Posterior cingulate gyrus (tissue), 11 donors: ENCODE measurements around the gene DAB2.

Experiments
- DNase-seq, 10 donors: peaks; one replicate each; pipeline versions ENCODE4 v3.0.0 to v3.0.0-alpha.2; 2020 to 2021; ENCODE audit warnings: mixed read lengths in 3 of 10
- intact Hi-C: fragments of 100-400 bp; cut with DNase I; formaldehyde crosslinking; loops from one replicate; pipeline ENCODE4 v1.15.1; 2023

Gene DAB2

DNA sequence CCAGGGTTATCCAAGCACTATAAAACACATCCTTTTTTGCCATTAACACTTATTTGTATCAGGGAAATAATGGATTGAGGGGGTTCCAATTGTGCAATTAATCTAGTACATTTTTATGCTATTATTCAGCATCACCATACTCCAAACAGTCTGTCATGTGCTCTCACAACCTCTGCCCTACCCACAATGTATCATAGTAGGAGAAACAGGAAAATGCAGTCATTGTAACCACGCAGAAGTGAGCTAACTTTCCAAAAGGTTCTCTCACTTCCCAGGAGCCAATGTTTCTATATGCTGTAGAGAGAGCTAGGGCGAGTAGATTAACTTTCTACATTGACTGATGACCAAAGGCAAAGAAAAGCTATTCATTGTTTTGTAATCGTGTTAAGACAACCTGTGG lies 29.8 kb downstream of the DAB2 start:
- intact Hi-C loops: no loop called here
- no peak for DNase-seq

DNA sequence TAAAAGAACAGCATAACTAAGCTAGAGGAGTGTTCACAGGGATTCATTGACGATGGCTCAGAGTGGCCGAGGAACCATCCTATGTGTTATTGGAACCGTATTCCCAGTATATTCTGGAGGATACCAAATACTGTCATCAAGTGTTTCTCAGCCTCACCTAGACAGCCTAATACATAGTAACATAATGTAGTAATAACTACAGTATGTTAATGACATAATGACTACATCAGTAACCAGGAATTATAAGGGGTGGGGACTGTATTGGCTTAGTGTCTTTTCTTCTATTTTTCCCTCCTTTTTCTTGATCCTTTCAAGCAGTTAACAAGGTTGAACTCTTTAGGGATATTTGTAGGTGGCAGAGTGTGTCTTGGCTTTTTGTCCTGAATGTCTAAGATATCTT lies 33.8 kb downstream of the DAB2 start:
- intact Hi-C loops: no loop called here
- no peak for DNase-seq

DNA sequence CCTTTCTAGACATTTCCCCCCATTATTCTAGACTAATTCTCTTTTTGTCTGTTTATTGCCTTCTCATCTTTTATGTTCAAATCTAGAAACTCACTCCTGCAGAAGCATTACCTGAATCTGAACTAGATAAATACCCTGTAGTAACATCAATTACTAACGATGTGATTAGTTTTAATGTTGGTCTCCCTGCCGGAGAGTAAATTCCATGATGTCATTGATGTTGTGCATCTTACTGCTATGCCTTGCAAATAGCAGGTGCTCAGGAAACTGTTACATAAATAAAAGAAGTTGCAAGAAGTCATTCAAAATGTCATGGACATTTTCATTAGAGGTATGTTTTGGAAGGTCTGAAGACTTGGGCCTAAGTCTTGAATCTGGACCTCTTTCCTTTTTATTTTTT lies 37.5 kb downstream of the DAB2 start:
- intact Hi-C loops: no loop called here
- no peak for DNase-seq

DNA sequence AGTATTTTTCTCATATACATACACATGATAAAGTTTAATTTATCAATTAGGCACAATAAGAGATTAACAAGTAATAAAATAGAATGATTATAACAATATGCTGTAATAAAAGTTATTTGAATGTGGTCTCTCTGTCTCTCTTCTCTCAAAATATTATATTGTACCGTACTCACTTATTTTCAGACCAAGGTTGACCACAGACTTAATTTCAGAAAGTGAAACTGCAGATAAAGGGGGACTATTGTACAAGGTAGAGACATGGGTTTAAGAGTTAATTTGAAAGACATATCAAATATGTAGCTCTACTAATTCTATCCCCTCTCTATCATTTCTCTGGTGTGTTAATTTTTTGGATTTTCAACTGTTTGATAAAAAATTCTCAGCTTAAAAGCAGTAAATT lies 40.5 kb downstream of the DAB2 start:
- no peak for DNase-seq
- intact Hi-C loops: no loop called here

DNA sequence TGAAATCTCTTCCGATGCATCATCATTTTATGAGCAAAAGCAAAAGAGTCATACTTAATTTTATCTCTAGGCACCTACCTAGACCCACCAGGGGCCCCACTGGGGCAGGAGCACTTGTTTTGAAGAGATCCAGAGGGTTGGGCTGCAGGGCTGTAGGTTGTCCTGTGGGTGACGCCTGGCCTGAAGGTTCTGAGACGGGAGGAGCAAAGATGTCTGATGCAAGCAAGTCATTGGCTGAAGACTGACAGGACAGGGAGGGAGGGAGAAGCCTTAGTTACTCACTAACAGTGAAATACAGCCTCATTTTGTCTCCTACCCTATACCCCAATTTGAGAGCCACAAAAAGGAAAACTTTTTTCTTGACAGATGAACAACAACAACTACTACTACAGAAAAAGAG lies 43.4 kb downstream of the DAB2 start:
- intact Hi-C loops: no loop called here
- no peak for DNase-seq

DNA sequence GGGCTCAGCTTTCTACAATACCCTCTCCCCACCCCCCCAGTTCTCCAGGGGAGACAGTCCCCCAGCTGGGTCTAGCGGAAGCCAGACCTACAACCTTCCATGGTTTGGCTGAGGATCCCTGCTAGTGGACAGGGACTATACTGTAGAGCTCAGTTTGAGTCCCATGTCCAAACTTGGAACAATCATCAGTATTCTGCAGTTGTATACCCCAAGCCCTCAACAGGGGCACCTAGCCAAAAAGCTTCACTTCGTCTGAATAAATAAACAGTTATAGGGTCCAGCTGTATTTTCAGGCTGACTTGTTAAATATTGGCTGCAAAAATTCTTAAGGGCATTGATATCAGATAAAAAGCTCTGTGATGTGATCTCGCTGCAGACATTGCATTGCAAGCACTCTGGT lies 45.1 kb downstream of the DAB2 start:
- DNase-seq: no peak

DNA sequence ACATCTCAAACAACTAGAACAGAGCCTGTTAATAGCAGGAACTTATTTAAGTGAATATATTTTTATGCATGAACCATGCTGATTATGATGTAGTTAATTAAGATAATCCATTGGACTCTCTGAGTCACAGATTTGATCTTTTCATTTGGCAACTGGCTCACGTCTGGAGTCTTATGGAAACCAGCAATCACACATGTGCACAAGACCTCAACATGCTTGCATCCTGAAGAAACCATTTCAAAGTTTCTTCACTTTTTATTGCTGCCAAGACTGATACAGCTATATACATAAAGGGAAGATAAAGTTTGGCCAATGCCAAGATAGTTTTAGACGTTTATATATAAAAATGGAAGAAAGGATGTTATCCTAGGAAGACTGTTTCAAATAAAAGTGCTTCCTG lies 47.2 kb downstream of the DAB2 start:
- intact Hi-C loops: no loop called here

More for the DNA sequence above, 45.1 kb downstream of the DAB2 start:
- intact Hi-C loops: no loop called here

DNA sequence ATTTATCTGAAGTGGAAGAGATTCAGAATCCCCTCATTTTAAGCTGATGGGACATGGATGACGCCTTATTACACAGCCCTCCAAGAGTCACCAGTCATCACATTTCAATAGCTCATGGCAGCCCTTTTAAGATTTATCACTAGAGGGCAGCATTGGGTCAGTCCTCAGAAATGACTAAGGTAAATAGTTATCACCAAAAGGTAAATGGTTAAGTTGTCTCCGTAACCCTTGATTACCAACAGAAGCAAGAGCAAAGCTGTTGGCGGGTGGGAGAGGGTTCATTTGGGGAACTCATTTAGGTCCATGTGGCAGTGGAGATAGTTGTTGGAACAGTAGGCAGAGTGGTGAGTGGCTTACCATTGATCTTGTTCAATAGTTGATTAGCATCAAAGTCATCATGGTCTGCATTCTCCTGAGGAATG lies 48.5 kb downstream of the DAB2 start:
- intact Hi-C loops: loop anchor here (1.0 kb wide), 1 partner anchor 171 kb away; no protein-coding TSS in a partner anchor
- no peak for DNase-seq

More for the DNA sequence above, 47.2 kb downstream of the DAB2 start:
- DNase-seq: no peak

DNA sequence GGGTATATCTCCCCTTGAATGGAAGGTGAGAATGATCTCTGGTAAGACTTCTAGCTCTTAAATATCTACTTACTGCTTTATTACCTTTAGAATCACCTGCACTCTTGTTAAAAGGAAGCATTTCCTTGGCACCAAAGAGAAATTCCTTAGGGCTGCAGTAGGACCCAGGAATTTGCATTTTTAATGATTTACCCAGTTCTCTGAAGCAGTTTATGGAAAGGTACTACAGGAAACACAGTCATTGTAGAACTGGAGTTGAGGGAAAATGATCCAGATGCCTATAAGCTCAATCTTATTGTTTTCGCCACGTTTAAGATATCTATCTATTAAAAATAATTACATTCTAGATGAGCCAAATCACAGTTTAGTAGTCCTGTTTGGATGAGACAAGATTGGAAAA lies 51.0 kb downstream of the DAB2 start:
- no peak for DNase-seq
- intact Hi-C loops: no loop called here

DNA sequence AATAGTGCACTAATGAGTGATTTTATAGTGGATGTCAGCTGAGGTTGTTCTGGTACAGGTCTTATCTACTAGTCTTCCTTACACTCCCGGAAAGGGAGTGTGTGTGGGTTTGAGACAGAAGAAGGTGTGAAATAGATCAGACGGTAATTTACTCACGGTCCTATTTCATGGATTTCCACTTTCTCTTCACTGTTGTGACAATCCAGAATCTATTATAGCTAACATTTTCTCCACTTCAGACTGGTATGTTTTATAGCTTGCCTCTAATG lies 53.5 kb downstream of the DAB2 start:
- intact Hi-C loops: no loop called here

DNA sequence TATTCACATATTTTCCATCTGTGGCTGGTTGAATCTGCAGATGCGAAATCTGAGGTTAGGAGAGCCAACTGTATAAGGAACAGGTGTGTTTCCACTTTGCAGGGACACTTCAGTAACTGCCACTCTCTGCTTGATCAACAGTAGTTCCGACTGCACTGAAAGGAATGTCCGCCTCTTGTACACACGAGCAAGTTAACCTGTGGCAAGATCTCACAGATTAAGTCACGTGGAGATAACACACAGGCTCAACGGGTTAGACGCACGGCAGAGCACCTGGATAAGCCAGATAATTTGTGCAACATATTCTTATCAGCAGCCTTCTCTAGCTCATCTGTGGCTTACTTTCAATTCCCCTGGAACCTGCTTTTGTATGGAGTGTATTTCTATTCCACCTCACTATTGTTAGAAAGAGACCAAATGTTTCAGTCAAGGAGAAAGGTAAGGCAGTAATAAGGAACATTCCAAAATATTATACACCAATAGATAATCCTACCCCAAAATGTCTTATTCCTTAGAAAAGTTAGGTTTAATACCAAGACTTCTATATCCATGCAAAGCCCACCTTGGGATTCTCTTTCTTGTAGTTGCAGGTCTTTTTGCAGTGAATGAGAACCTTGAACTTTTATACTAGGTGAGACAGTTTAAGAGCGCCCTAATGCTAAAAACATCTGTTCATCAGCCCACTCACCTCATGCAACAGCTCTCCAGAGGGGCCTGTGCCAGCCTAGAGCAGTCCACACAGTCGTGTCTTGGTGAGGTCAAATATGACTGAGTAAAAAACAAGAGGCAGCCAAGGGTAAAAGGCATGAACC lies 54.0 kb downstream of the DAB2 start:
- intact Hi-C loops: no loop called here
- DNase-seq: no peak

More for the DNA sequence above, 53.5 kb downstream of the DAB2 start:
- no peak for DNase-seq

DNA sequence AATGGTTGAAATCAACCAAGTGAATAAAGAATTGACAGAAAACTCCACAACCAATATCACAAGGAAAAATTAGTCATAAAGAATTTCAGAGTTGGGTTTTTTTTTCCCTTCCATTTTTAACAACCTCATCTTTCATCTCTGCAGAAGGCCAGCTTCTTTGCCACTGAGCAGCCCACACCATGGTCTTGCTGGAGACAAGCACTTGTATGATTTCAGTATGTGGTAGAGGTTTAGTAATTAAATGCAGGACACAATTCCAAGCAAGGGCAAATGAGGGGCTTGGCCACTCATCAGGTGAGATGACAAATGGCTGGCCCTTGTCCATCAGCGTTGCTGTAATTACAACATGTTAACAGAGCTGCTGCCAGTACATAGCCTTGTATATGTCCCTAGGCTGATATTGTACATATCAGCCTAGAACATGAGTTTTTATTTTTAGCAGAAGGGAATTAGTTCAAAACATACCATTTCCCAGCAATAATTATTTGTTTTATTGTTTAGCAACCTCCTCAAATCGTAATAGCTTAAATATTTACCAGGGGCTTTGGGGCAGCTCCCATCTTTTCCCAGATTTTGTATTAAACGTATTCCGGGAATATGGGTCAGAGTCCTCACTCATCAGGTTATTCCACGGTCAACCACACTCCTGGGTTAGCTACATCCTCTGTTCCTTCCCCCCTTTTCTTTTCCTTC lies 55.5 kb downstream of the DAB2 start:
- DNase-seq: no peak
- intact Hi-C loops: no loop called here

DNA sequence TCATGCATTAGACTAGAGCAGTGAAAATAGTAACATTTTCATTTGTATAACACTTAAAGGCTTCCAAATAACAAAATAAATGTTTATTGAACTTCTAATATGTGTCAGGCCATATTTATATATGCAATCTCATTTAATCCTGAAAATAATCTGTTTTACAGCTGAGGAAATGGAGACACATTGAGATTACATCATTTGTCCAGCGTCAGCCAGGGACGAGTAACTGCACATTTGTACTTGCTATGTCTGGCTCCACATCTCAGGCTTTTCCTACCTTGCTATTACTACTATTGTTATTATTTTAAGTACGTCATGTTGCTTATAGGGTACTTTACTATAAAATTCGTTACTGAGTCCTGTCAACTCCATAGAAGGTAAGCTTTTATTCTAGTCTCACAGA lies 56.7 kb downstream of the DAB2 start:
- no peak for DNase-seq
- intact Hi-C loops: no loop called here

DNA sequence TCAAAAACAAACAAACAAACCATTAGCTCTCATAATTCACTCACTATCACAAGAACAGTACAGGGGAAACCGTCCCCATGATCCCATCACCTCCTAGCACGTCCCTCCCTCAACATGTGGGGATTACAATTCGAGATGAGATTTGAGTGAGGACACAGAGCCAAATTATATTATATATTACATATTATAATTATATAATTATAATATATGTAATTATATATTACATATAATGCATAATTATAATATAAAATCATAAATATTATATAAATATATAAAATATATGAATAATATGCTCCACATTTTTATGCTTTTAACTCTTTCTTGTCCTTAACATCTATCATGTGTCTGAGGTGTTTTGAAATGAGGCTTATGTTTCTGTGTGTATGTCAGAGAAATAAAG lies 57.1 kb downstream of the DAB2 start:
- no peak for DNase-seq
- intact Hi-C loops: no loop called here

DNA sequence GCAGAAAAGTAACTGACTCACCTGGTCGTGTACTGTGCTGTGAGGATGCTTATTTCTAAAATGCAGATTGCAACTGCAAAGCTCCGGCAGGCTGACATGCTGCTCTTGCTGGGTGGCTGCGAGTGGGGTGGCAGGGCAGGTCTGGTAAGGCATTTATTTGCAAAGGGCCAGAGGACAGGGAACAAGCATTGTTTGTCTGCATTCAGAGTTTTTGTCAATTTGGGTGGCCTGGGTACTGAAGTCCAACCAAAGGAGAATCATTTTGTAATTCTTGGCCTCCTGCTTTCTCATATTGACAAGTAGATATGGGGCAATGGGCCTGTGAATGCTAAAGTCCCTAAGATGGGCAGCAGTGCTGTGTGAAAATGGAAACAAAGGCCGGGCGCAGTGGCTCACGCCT lies 60.4 kb downstream of the DAB2 start, which contains the start of gene C9:
C9 (minus strand) TSS at position 129 of the 400 bp plus-strand sequence; CDS start at position 98, 31 bp downstream.
- intact Hi-C loops: no loop called here
- no peak for DNase-seq

DNA sequence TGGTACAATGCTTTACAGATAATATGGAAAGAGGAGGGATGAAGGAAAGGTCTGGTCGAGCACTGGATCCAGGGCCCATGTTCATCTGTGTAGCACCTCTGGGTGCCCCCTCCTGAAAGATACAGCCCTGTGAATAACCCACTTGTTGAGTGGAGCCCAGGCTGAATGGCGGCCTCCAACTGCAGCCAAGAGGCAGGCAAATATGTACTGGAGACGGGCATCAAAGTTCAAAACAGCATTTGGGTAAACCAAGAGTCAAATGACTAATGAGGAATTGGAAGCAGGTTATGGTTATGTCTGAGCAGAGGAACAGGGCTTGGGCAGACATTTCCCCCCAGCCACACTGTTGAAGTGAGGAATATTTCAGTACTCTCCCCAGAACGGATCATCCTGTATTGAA lies 61.6 kb downstream of the DAB2 start:
- no peak for DNase-seq
- intact Hi-C loops: no loop called here

DNA sequence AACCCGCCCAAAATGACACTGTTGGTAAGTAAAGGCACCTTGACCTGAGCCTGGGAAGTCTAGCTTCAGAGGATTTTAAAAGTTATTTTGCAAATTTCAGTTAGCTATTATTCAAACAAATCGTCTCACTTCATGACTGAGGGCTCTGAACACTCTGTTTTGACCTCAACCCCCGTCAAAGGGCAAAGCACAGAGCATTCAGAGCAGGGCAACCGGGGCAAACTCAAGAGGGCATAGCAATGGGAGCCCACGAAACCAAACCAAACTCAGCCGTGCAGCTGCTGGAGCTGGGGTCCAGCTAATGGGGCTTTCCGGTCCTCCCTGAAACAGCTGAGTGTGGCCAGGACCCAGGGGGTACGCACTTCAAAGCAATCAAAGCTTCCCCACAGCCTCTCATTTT lies 62.1 kb downstream of the DAB2 start:
- intact Hi-C loops: no loop called here
- no peak for DNase-seq

DNA sequence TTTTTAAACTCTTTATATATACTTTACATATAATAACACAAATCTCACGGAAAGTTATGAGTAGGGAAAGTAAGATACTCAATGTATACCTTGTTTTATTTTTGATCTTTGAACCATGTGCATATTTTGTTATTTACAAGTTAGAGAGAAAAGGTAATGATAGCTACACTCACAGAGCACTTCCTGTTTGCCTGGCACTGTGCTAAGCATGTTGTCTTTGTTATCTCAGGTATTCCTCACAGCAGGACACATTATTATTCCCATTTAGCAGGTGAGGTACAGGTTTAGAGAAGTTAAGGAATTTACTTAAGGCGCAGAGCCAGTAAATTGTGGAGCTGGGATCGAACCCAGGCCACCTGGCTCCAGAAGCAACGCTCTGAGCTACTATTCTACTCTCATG lies 63.5 kb downstream of the DAB2 start:
- DNase-seq: no peak
- intact Hi-C loops: no loop called here

DNA sequence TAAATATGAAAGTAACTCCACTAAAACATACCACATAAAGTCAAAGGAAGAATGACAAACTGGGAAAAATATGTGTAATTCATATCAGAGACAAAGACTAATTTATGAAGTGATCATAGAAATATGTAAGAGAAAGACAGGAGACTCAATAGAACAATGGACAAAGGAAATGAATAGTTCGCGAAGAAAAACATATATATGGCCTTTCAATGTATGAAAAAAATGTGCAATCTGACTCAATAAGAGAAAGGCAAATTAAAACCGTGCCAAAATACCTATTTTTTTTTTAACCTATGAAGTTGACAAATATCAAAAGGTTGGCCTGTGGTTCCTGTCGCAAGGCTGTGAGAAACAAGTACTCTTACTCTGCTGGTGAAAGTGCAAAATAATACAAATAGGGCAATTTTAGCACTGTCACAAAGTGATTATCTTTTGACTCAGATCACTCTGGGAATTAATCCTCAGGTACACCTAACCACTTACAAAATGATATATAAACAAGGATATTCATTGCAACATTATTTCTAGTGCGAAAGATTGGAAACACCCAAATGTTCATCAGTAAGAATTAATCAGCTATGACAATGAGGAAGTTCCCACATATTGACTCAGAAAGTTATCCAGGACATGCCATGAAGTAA lies 64.2 kb downstream of the DAB2 start:
- intact Hi-C loops: no loop called here
- DNase-seq: no peak

DNA sequence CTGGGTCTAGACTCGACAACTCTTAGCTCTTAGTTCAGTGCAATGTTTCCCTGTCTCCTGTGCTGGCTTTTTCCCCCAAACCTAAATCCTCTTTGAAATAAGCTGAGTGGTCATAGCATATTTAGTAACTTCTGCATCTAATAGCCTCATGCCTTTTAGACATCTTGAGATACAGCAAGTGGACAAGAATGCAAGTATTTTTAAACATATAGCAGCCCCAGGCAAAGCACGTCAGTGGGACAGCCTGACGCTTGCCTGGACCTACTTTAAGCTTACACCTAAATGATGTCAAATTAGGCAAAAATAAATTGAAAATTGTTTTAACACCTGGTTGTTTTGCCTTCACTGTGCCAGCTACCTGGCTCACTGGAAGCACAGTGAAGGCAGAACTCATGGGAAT lies 68.5 kb downstream of the DAB2 start:
- intact Hi-C loops: no loop called here
- DNase-seq: no peak

DNA sequence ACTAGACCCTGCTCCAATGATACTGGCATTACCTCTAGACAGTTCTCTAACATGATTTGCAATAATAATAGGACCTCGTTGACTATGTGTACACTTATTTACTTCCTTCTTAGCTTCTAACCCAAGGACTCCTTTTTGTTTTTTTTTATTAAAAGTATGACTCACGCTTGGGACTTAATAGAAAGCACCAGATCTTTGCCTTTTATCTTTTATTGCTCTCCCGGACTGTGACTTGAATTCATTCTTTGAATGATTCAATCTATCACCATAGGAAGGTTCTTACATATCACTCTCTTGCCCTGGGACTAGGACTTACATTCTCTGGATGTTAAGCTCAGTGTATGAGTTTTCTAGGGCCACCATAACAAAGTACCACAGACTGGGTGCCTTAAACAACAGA lies 69.5 kb downstream of the DAB2 start:
- intact Hi-C loops: no loop called here
- no peak for DNase-seq
